ENCODE measurements around the gene RBM14.

The RBM14 gene

GRCh38 chr11:66612458-66612857 is 4.0 kb upstream of the RBM14 start:
- no peak for TF ChIP-seq CTCF (IDR thresholded peaks at IDR 0.05; ENCODE audit: borderline replicate concordance, insufficient read depth, low read depth, low read length)
- no peak overlapping the region for H3K4me3 ChIP-seq (ENCODE audit: low read depth, low read length)

GRCh38 chr11:66614073-66614472 is 2.4 kb upstream of the RBM14 start:
- TF ChIP-seq CTCF (IDR thresholded peaks at IDR 0.05; ENCODE audit: borderline replicate concordance, insufficient read depth, low read depth, low read length): no peak
- H3K4me3 ChIP-seq (ENCODE audit: low read depth, low read length): no peak overlapping the region

- TF ChIP-seq CTCF (IDR thresholded peaks at IDR 0.05; ENCODE audit: borderline replicate concordance, insufficient read depth, low read depth, low read length): no peak
These were observed 865 bp downstream of the RBM14 start for GRCh38 chr11:66617155-66617834.

GRCh38 chr11:66619080-66619554 is 2.7 kb downstream of the RBM14 start:
- no peak overlapping the region for H3K4me3 ChIP-seq (ENCODE audit: low read depth, low read length)
- TF ChIP-seq CTCF (IDR thresholded peaks at IDR 0.05; ENCODE audit: borderline replicate concordance, insufficient read depth, low read depth, low read length): no peak

More at GRCh38 chr11:66617155-66617834, 865 bp downstream of the RBM14 start:
- peak overlapping the region; percentile 99 for H3K4me3 ChIP-seq (ENCODE audit: low read depth, low read length)

- TF ChIP-seq CTCF (IDR thresholded peaks at IDR 0.05; ENCODE audit: borderline replicate concordance, insufficient read depth, low read depth, low read length): no peak
- no peak overlapping the region for H3K4me3 ChIP-seq (ENCODE audit: low read depth, low read length)
These were observed 8.0 kb downstream of the RBM14 start for GRCh38 chr11:66624450-66624849.

GRCh38 chr11:66625041-66625751 is 8.8 kb downstream of the RBM14 start:
- TF ChIP-seq CTCF (IDR thresholded peaks at IDR 0.05; ENCODE audit: borderline replicate concordance, insufficient read depth, low read depth, low read length): no peak
- no peak overlapping the region for H3K4me3 ChIP-seq (ENCODE audit: low read depth, low read length)

GRCh38 chr11:66625752-66626149 is 9.3 kb downstream of the RBM14 start:
- no peak overlapping the region for H3K4me3 ChIP-seq (ENCODE audit: low read depth, low read length)
- TF ChIP-seq CTCF (IDR thresholded peaks at IDR 0.05; ENCODE audit: borderline replicate concordance, insufficient read depth, low read depth, low read length): no peak
